K562 (cell line): ENCODE measurements around the gene SMURF1. TPM values are rescaled to one million over a fixed set of nuclear protein-coding genes. Genes with fewer than 3 reads are reported as not detected.

Experiments
- ATAC-seq: fragments of 200-7000 bp; cut with Tn5 transposase; 3 replicates; pipeline ENCODE4 v1.9.1; 2020; ENCODE audit warnings: moderate library complexity
- BruUV-seq: library from RNA; stranded (reverse); fragments of 400-500 nt; replicated peaks from 2 replicates; lab custom pipeline; 2021; lab: Mats Ljungman, UMichigan
- CTCF ChIA-PET: fragments of 300-600 bp; formaldehyde crosslinking; extraction: SDS; loops from one replicate; lab custom pipeline; 2021; ENCODE audit warnings: low intra/inter-chr PET ratio; lab: Yijun Ruan, JAX
- POLR2A ChIA-PET: fragments of 300-600, 350-650 bp; sonication (Branson Sonifier 250); formaldehyde crosslinking; extraction: SDS; loops from one replicate; lab custom pipeline; 2021; ENCODE audit warnings: antibody characterized with exemption, inconsistent platforms; lab: Yijun Ruan, JAX
- DNase-seq, 4 experiments: peaks; one replicate each; pipeline versions ENCODE4 v3.0.0 to v3.0.0-alpha.2; 2011 to 2018; ENCODE audit warnings: low spot score in 3 of 4, mixed read lengths in 3 of 4; ENCODE audit errors: extremely low read depth in 1 of 4
- FAIRE-seq: peaks from 2 replicates; lab custom pipeline; 2011; peaks lifted over from hg19 to GRCh38; lab: Jason Lieb, UNC
- H2AFZ ChIP-seq: 2 replicates; pipeline ENCODE4 v1.6.0; 2011; ENCODE audit warnings: low read depth, low read length, control low read depth, inconsistent platforms
- H3K27ac ChIP-seq: fragments of 200-600 bp; 3 replicates; pipeline ENCODE4 v1.8.0; 2011; ENCODE audit warnings: low read depth, mild to moderate bottlenecking, control low read depth, inconsistent platforms, low read length, moderate library complexity, mixed read lengths; ENCODE audit errors: extremely low read depth
- H3K27me3 ChIP-seq, 2 experiments: fragments of 300-600 bp in 1 of 2; 2 replicates in 1 of 2; 3 replicates in 1 of 2; pipeline versions ENCODE4 v1.6.0 to v1.8.0; 2011; ENCODE audit warnings: inconsistent platforms in 2 of 2, low read length in 2 of 2, mild to moderate bottlenecking in 1 of 2, mixed read lengths in 1 of 2, moderate library complexity in 1 of 2; ENCODE audit not compliant: control insufficient read depth in 2 of 2, insufficient read depth in 2 of 2
- H3K36me3 ChIP-seq: fragments of 300-600 bp; 3 replicates; pipeline ENCODE4 v1.8.0; 2011; ENCODE audit warnings: mild to moderate bottlenecking, low read length, inconsistent platforms; ENCODE audit not compliant: control insufficient read depth, insufficient read depth
- H3K4me1 ChIP-seq, 2 experiments: fragments of 200-600 bp in 1 of 2; replicated peaks in 1 of 2; 2 replicates in 1 of 2; 3 replicates in 1 of 2; pipeline versions ENCODE4 v1.5.1 to v1.8.0; 2011; ENCODE audit warnings: inconsistent platforms in 2 of 2, low read length in 2 of 2, mild to moderate bottlenecking in 1 of 2, mixed read lengths in 1 of 2, moderate library complexity in 1 of 2; ENCODE audit not compliant: control insufficient read depth in 2 of 2, insufficient read depth in 2 of 2
- H3K4me2 ChIP-seq: 2 replicates; pipeline ENCODE4 v1.6.1; 2011; ENCODE audit warnings: low read length, control low read depth, inconsistent platforms, mixed read lengths; ENCODE audit not compliant: insufficient read depth
- H3K4me3 ChIP-seq: fragments of 200-600 bp; sonication (generic), shearing (Covaris generic); 2 replicates; pipeline ENCODE4 v1.5.1; 2016; ENCODE audit warnings: control low read depth, inconsistent platforms
- H3K79me2 ChIP-seq: fragments of 200-600 bp; 3 replicates; pipeline ENCODE4 v1.8.0; 2011; ENCODE audit warnings: low read length, inconsistent platforms; ENCODE audit not compliant: control insufficient read depth, insufficient read depth
- H3K9ac ChIP-seq, 2 experiments: 2 replicates each; pipeline versions ENCODE4 v1.6.0 to v1.6.1; 2011; ENCODE audit warnings: low read depth in 2 of 2, low read length in 2 of 2, control low read depth in 1 of 2, inconsistent platforms in 1 of 2, mild to moderate bottlenecking in 1 of 2, mixed read lengths in 1 of 2; ENCODE audit not compliant: insufficient read depth in 1 of 2
- H3K9me1 ChIP-seq: one replicate; pipeline ENCODE4 v1.6.0; 2011; ENCODE audit warnings: inconsistent platforms, mild to moderate bottlenecking, low read length, moderate library complexity; ENCODE audit not compliant: control insufficient read depth, insufficient read depth
- H3K9me3 ChIP-seq: replicated peaks from 2 replicates; pipeline ENCODE4 v1.5.1; 2011; ENCODE audit warnings: low read depth, low read length, inconsistent platforms; ENCODE audit not compliant: control insufficient read depth, insufficient read depth
- H4K20me1 ChIP-seq: replicated peaks from 2 replicates; pipeline ENCODE4 v1.6.1; 2011; ENCODE audit warnings: low read length, inconsistent platforms, mixed read lengths; ENCODE audit not compliant: control insufficient read depth, insufficient read depth
- BACH1 ChIP-seq: fragments of 200-800 bp; sonication (Bioruptor generic); IDR thresholded peaks from 2 replicates; pipeline ENCODE4 v1.6.1; 2016; ENCODE audit warnings: missing genetic modification characterization, missing compliant biosample characterization
- CBFA2T2 ChIP-seq: fragments of 450-650 bp; conservative IDR thresholded peaks from 2 replicates; pipeline ENCODE4 v1.6.1; 2017; ENCODE audit warnings: mild to moderate bottlenecking
- EGR1 ChIP-seq: fragments of 450-650 bp; conservative IDR thresholded peaks from 2 replicates; pipeline ENCODE4 v1.6.1; 2017; ENCODE audit warnings: mild to moderate bottlenecking
- ETV6 ChIP-seq, 3 experiments: fragments of 150-350 bp in 1 of 3; sonication (generic) in 1 of 3; formaldehyde crosslinking in 1 of 3; IDR thresholded peaks; 2 replicates each; pipeline versions ENCODE4 v1.6.1 to v1.8.0; 2014 to 2022; ENCODE audit warnings: borderline replicate concordance in 2 of 3, low read depth in 2 of 3, antibody characterized with exemption in 1 of 3, low read length in 1 of 3, mild to moderate bottlenecking in 1 of 3, missing genetic modification reagents in 1 of 3
- FOXK1 ChIP-seq: sonication (generic); formaldehyde crosslinking; IDR thresholded peaks from 2 replicates; pipeline ENCODE4 v1.8.0; 2022; ENCODE audit warnings: missing genetic modification reagents, mild to moderate bottlenecking, borderline replicate concordance
- L3MBTL2 ChIP-seq: fragments of 450-650 bp; IDR thresholded peaks from 2 replicates; pipeline ENCODE4 v1.6.1; 2016; ENCODE audit warnings: mild to moderate bottlenecking, moderate library complexity
- MCM5 ChIP-seq: fragments of 450-650 bp; IDR thresholded peaks from 2 replicates; pipeline ENCODE4 v1.6.1; 2016; ENCODE audit warnings: low read depth
- MEIS2 ChIP-seq: fragments of 450-650 bp; IDR thresholded peaks from 2 replicates; pipeline ENCODE4 v1.6.1; 2014; ENCODE audit warnings: mild to moderate bottlenecking; ENCODE audit not compliant: partially characterized antibody
- NFATC3 ChIP-seq: fragments of 450-650 bp; IDR thresholded peaks from 2 replicates; pipeline ENCODE4 v1.6.1; 2017; ENCODE audit warnings: mild to moderate bottlenecking
- POU5F1 ChIP-seq: fragments of 150-350 bp; IDR thresholded peaks from 2 replicates; pipeline ENCODE4 v1.6.1; 2014; ENCODE audit warnings: borderline replicate concordance, low read length, low read depth, mild to moderate bottlenecking; ENCODE audit not compliant: partially characterized antibody
- PTBP1 ChIP-seq: fragments of 200-400 bp; formaldehyde crosslinking; IDR thresholded peaks from 2 replicates; pipeline ENCODE4 v1.6.1; 2017; ENCODE audit warnings: low read depth, low read length
- RB1 ChIP-seq: fragments of 450-650 bp; IDR thresholded peaks from 2 replicates; pipeline ENCODE4 v1.6.1; 2017; ENCODE audit warnings: low read depth, mild to moderate bottlenecking
- RBM39 ChIP-seq: fragments of 200-400 bp; formaldehyde crosslinking; optimal IDR thresholded peaks from 2 replicates; pipeline ENCODE3; 2018; ENCODE audit warnings: low read depth, low read length
- TEAD1 ChIP-seq, 2 experiments: fragments of 450-650 bp in 1 of 2; sonication (generic) in 1 of 2; formaldehyde crosslinking; IDR thresholded peaks; 2 replicates each; pipeline versions ENCODE4 v1.4.0 to v1.8.0; 2020 to 2022; ENCODE audit warnings: mild to moderate bottlenecking in 2 of 2, missing genetic modification reagents in 1 of 2
- ZBTB17 ChIP-seq: fragments of 450-650 bp; formaldehyde crosslinking; IDR thresholded peaks from 2 replicates; pipeline ENCODE4 v1.4.0; 2020; ENCODE audit warnings: mild to moderate bottlenecking
- ZFPM2 ChIP-seq: fragments of 250-450 bp; sonication (Bioruptor Pico); IDR thresholded peaks from 2 replicates; pipeline ENCODE4 v1.5.1; 2022; ENCODE audit warnings: mild to moderate bottlenecking
- ZNF347 ChIP-seq: fragments of 450-650 bp; formaldehyde crosslinking; IDR thresholded peaks from 2 replicates; pipeline ENCODE4 v1.4.0; 2020; ENCODE audit warnings: low read depth, mild to moderate bottlenecking, moderate library complexity
- ZNF354B ChIP-seq: fragments of 250-450 bp; sonication (Bioruptor Pico); IDR thresholded peaks from 2 replicates; pipeline ENCODE4 v1.4.0; 2020
- WGBS: fragments of 100-300 bp; shearing (Covaris generic); methylation state at CpG from one replicate; pipeline ENCODE4 v1.1.6; 2016; ENCODE audit warnings: low coverage, mixed read lengths; ENCODE audit not compliant: insufficient coverage; ENCODE audit errors: missing lambda C conversion rate; 5-methylcytosine and 5-hydroxymethylcytosine counted together
- in situ Hi-C: fragments of 300-500 bp; cut with MboI; formaldehyde crosslinking; loops from 4 replicates; pipeline ENCODE4 v1.15.0; 2018; ENCODE audit warnings: inconsistent platforms, mixed read lengths
- intact Hi-C: fragments of 100-400 bp; cut with micrococcal nuclease; formaldehyde crosslinking; loops from 2 replicates; pipeline ENCODE4 v1.14.2; 2022
- polyA plus RNA-seq, 8 experiments: library from polyadenylated mRNA; depleted of rRNA in 4 of 8; stranded (reverse) in 5 of 8; unstranded in 3 of 8; fragments of >200 nt; fragmentation: Nextera tagmentation in 2 of 8; fragmentation: Illumina TruSeq in 1 of 8; extraction: Ambion mirVana in 2 of 8; extraction: Trizol in 1 of 8; gene quantifications; 2 replicates each; pipeline versions ENCODE4 v1.2.1 to v1.2.3, GENCODE V29; 2011 to 2014; ENCODE audit warnings: inconsistent platforms in 1 of 8, missing spikeins in 1 of 8
- total RNA-seq, 7 experiments: library from RNA; depleted of rRNA in 6 of 7; stranded (reverse); fragments of >200 nt in 6 of 7; fragmentation: Illumina TruSeq in 2 of 7; extraction: Trizol in 2 of 7; gene quantifications; 2 replicates each; pipeline versions ENCODE4 v1.2.1 to v1.2.3, GENCODE V29; 2011 to 2021; ENCODE audit warnings: low replicate concordance in 1 of 7

Gene SMURF1
- total and polyA plus RNA-seq, 9 of the 15 experiments (the other 6 are each of a cell fraction or from before 2014, with no cell fraction given): 1.0 to 20.1 (median 12.6) TPM

DNA sequence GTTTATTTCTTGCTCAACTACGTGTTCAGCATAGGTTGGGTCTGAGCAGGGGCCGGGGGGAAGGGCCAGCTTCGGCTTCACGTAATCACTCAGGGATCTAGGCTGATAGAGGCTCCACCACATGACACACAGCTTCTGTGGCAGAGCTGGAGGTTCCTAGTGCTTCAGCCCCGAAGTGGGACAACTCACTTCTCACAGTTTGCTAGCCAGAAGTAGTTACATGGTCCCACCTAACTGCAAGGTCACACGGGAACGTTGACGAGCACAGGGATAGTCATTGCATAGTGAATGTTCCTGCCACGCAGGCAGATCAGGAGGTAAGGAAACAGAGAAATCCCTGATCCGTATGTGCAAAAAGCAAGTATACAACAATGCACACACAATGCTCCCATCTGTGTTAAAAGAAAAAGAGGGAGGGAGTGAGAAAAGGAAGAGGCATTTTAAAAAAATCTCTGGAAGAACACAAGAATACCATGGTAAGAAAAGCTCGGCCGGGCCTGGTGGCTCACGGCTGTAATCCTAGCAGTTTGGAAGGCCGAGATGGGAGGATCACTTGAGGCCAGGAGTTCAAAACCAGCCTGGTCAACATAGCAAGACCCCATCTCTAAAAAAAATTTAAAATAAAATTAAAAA, 16.9 kb downstream of the SMURF1 start:
- peak overlapping the region; percentile 69 for H3K27ac ChIP-seq
- intact Hi-C loops: loop anchor here (5.0 kb wide), 1 partner anchor 35 kb away; no protein-coding TSS in a partner anchor
- H3K4me1 ChIP-seq: peaks cover 12 to 52% of the 10 kb centered on the region in 2 experiments; a peak in 4 of 5 replicates
- ATAC-seq (peak; percentile 77), FAIRE-seq (peak; percentile 85), DNase-seq (peak; percentile 30 to 76 (median 44))
- no TSS peak for BruUV-seq
- peak overlapping the region; percentile 55 to 73; a peak in 3 of 4 replicates for H3K9ac ChIP-seq
- no peaks in the 10 kb centered on the region for H3K27me3 ChIP-seq
- H2AFZ ChIP-seq: peak overlapping the region; percentile 83
- peaks cover 5% of the 10 kb centered on the region; the same call in 1 of the 2 replicates for H4K20me1 ChIP-seq
- H3K36me3 ChIP-seq: no peaks in the 10 kb centered on the region
- 9% methylated on average over 14 of the region's 14 CpGs for WGBS
- ChIA-PET CTCF (no interaction called here), POLR2A (interaction anchor here (0.6 to 1.6 kb wide), 8 partner anchors 8 to 192 kb away, joined by 3 to 10 read pairs (median 4); no protein-coding TSS in a partner anchor)
- in situ Hi-C loops: no loop called here
- H3K9me1 ChIP-seq: no peaks in the 10 kb centered on the region
- H3K79me2 ChIP-seq: peaks cover 87% of the 10 kb centered on the region
- peak overlapping the region; percentile 7; the same call in 1 of the 2 replicates for H3K4me3 ChIP-seq
- H3K4me2 ChIP-seq: peak overlapping the region; percentile 87
- no peaks in the 10 kb centered on the region for H3K9me3 ChIP-seq
- 0 out of 2 replicates have a peak, but pooled peaks have one; percentile 17 for TF ChIP-seq RB1
- peak; percentile 40 for TF ChIP-seq L3MBTL2
- no peak for TF ChIP-seq ZFPM2 (CRISPR knock-in tag)
- TF ChIP-seq NFATC3: peak; percentile 21; the same call in 1 of the 2 replicates
- no peak for TF ChIP-seq ETV6 (IDR thresholded peaks at IDR 0.05; ENCODE audit: borderline replicate concordance in 1 of 2, low read depth in 2 of 2, low read length in 1 of 2)
- TF ChIP-seq ETV6 (CRISPR knock-in tag; IDR thresholded peaks at IDR 0.05; ENCODE audit: borderline replicate concordance): no peak
- no peak for TF ChIP-seq EGR1
- TF ChIP-seq FOXK1 (CRISPR knock-in tag): no peak
- TF ChIP-seq ZNF347 (CRISPR knock-in tag): no peak
- no peak for TF ChIP-seq ZBTB17 (CRISPR knock-in tag)
- no peak for TF ChIP-seq PTBP1
- no peak for TF ChIP-seq CBFA2T2
- no peak for TF ChIP-seq ZNF354B
- TF ChIP-seq MCM5: no peak
- TF ChIP-seq TEAD1 (CRISPR knock-in tag; IDR thresholded peaks at IDR 0.05): no peak
- TF ChIP-seq RBM39: peak; percentile 61
- no peak for TF ChIP-seq POU5F1
- TF ChIP-seq BACH1 (tag): no peak
- TF ChIP-seq MEIS2: no peak
